Suprapubic skin (tissue), 4 donors: ENCODE results near the gene FHL5. TPM values are rescaled to one million over a fixed set of nuclear protein-coding genes. Genes with fewer than 3 reads are reported as not detected.
A peak's percentile ranks its signal among the peaks of the same experiment; 100 is the strongest.

Source experiments
- DNase-seq, 2 donors: peaks; one replicate each; pipeline ENCODE4 v3.0.0-alpha.2; 2019; ENCODE audit warnings: low spot score in 2 of 2
- H3K27ac ChIP-seq: fragments of 200-600 bp; sonication (generic); one replicate; pipeline ENCODE4 v1.5.1; 2019
- H3K27me3 ChIP-seq: fragments of 200-600 bp; sonication (generic); one replicate; pipeline ENCODE4 v1.5.1; 2019
- H3K36me3 ChIP-seq: fragments of 200-600 bp; sonication (generic); one replicate; pipeline ENCODE4 v1.5.1; 2019
- H3K4me1 ChIP-seq: fragments of 200-600 bp; sonication (generic); one replicate; pipeline ENCODE4 v1.5.1; 2019
- H3K4me3 ChIP-seq: fragments of 200-600 bp; sonication (generic); one replicate; pipeline ENCODE4 v1.5.1; 2019; ENCODE audit warnings: mild to moderate bottlenecking
- H3K9me3 ChIP-seq: fragments of 200-600 bp; sonication (generic); one replicate; pipeline ENCODE4 v1.5.1; 2019
- EP300 ChIP-seq: sonication (generic); formaldehyde crosslinking; IDR thresholded peaks from one replicate; pipeline ENCODE4 v1.6.1; 2017; ENCODE audit warnings: antibody characterized with exemption
- POLR2A ChIP-seq, 2 donors: fragments of 450-650 bp; IDR thresholded peaks; one replicate each; pipeline ENCODE4 v1.6.1; 2017; ENCODE audit warnings: antibody characterized with exemption in 2 of 2, mild to moderate bottlenecking in 2 of 2, moderate library complexity in 2 of 2
- POLR2AphosphoS5 ChIP-seq, 3 donors: sonication (generic); formaldehyde crosslinking; IDR thresholded peaks; one replicate each; pipeline ENCODE4 v1.6.1; 2017; ENCODE audit warnings: antibody characterized with exemption in 3 of 3
- WGBS: methylation state at CpG from one replicate; pipeline ENCODE4 v1.1.5; 2018; 5-methylcytosine and 5-hydroxymethylcytosine counted together
- total RNA-seq, 4 donors: library from RNA; depleted of rRNA; stranded (reverse); fragments of >200 nt; gene quantifications; one replicate each; pipeline ENCODE4 v1.1.0, GENCODE V29; 2016
- TF ChIP-seq, protein P1 (sequence below), 2 donors: fragments of 200-600 bp in 1 of 2; fragments of 450-650 bp in 1 of 2; sonication (generic) in 1 of 2; IDR thresholded peaks; one replicate each; pipeline ENCODE4 v1.5.1; 2016 to 2019; ENCODE audit warnings: antibody characterized with exemption in 2 of 2, mild to moderate bottlenecking in 1 of 2, moderate library complexity in 1 of 2

The FHL5 gene
- total RNA-seq, 4 donors from 2014 or later, result 2.5 to 12.6 (median 6.9) TPM

DNA sequence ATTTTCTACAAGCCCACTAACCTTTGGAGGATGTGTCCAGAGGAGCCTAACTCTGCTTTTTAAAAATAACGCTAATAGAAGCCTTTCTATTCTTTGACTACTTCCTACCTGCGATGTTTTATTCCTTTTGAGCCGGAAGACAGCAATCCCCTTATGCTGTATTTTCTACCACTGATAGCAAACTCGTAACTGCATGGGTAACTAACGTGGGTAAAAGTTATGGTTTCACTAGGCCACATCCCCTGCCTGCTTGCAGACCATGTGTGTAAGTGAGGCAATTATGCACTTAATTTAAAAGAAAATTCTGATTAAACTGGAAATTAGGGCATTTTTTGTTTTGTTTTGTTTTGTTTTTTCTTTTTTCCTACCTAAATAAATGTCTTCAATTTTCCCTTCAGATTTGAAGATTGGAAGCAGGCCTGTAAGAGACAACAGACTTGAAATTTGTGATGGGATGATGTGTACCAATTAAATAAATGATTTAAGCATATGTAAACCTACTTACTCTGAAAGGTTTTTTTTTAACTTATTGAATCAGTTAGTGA, 40.4 kb upstream of the FHL5 start:
- no peaks in the 10 kb centered on the region for H3K27me3 ChIP-seq
- no peak for DNase-seq
- WGBS, result 3% methylated on average over 5 of the region's 5 CpGs
- H3K36me3 ChIP-seq, result peaks cover 11% of the 10 kb centered on the region
- H3K4me3 ChIP-seq, result peak overlapping the region; percentile 90
- H3K9me3 ChIP-seq, result no peaks in the 10 kb centered on the region
- peak overlapping the region; percentile 96 for H3K27ac ChIP-seq
- TF ChIP-seq EP300, result no peak
- H3K4me1 ChIP-seq, result peaks cover 27% of the 10 kb centered on the region

DNA sequence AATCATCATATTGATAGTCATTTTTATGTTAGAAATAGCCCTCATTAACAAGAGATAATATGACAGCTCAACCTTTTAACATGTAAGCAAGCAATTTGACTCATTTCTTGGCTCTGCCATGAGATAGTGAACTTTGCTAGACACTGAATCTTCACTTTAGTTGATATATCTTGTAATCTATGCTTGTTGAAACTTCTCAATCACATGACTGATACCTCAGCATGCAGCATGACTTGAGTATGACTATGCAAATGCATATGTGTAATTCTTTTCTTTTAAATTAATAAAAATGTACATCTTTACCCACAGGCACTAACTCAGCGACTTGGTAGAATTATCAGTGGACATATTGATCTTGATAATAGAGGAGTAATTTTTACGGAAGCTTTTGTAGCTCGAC, 34.7 kb upstream of the FHL5 start:
- TF ChIP-seq, protein P1, sequence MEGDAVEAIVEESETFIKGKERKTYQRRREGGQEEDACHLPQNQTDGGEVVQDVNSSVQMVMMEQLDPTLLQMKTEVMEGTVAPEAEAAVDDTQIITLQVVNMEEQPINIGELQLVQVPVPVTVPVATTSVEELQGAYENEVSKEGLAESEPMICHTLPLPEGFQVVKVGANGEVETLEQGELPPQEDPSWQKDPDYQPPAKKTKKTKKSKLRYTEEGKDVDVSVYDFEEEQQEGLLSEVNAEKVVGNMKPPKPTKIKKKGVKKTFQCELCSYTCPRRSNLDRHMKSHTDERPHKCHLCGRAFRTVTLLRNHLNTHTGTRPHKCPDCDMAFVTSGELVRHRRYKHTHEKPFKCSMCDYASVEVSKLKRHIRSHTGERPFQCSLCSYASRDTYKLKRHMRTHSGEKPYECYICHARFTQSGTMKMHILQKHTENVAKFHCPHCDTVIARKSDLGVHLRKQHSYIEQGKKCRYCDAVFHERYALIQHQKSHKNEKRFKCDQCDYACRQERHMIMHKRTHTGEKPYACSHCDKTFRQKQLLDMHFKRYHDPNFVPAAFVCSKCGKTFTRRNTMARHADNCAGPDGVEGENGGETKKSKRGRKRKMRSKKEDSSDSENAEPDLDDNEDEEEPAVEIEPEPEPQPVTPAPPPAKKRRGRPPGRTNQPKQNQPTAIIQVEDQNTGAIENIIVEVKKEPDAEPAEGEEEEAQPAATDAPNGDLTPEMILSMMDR (IDR thresholded peaks at IDR 0.05), result no peak
- TF ChIP-seq POLR2A (IDR thresholded peaks at IDR 0.05), result no peak
- no peak for TF ChIP-seq POLR2AphosphoS5 (IDR thresholded peaks at IDR 0.05)
- no peak for TF ChIP-seq EP300
- Histone ChIP-seq H3K4me3 (no peak overlapping the region), H3K36me3 (peaks cover 66% of the 10 kb centered on the region), H3K4me1 (peaks cover 5% of the 10 kb centered on the region), H3K27ac (no peak overlapping the region), H3K9me3 (no peaks in the 10 kb centered on the region), H3K27me3 (no peaks in the 10 kb centered on the region)
- WGBS, result 84% methylated on average over 3 of the region's 3 CpGs
- no peak for DNase-seq

DNA sequence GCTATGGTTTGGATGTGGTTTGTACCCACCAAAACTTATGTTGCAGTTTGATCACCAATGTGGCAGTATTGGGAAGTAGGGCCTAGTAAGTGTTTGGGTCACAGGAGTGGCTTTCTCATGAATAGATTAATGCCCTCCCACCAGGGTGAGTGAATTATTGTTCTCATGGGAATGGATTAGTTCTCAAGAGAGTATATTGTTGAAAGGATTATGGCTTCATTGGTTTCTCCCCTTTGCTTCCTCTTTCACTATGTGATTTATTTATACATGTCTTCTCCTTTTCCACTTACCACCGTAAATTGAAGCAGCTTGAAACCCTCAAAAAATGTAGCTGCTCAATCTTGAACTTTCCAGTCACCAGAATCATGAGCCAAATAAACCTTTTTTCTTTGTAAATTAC, 30.5 kb upstream of the FHL5 start:
- TF ChIP-seq POLR2A (IDR thresholded peaks at IDR 0.05) (no peak), EP300 (no peak), POLR2AphosphoS5 (IDR thresholded peaks at IDR 0.05) (no peak)
- Histone ChIP-seq H3K27me3 (no peaks in the 10 kb centered on the region), H3K9me3 (no peaks in the 10 kb centered on the region), H3K4me3 (no peak overlapping the region), H3K27ac (no peak overlapping the region), H3K4me1 (no peaks in the 10 kb centered on the region), H3K36me3 (peaks cover 60% of the 10 kb centered on the region)
- DNase-seq, result no peak
- WGBS, result 74% methylated on average over 1 of the region's 1 CpG

DNA sequence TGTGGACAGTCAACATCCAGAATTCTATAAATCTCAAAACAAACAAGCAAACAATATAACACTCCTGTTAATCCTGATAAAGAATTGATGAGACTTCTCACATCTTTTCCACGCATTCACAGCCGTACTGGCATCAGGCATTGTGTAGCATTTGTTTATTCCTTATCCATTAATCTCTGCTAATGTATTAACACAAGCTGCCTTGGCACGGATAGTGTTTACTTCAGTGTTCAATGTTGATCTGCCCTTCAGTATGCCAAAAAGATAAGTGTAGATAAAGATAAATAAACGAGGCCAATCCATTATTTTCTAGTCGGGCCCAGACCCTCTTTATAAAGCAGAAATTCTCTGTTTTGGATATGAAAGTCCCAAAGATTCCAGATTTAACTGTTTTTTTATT, 25.2 kb upstream of the FHL5 start:
- TF ChIP-seq EP300 (no peak), POLR2AphosphoS5 (IDR thresholded peaks at IDR 0.05) (no peak), POLR2A (IDR thresholded peaks at IDR 0.05) (no peak)
- TF ChIP-seq, protein P1 (IDR thresholded peaks at IDR 0.05), result no peak
- no peaks in the 10 kb centered on the region for H3K9me3 ChIP-seq
- no peak for DNase-seq
- WGBS, result 89% methylated on average over 5 of the region's 5 CpGs
- H3K27me3 ChIP-seq, result no peaks in the 10 kb centered on the region
- H3K4me3 ChIP-seq, result no peak overlapping the region
- H3K27ac ChIP-seq, result no peak overlapping the region
- H3K36me3 ChIP-seq, result peaks cover 49% of the 10 kb centered on the region
- no peaks in the 10 kb centered on the region for H3K4me1 ChIP-seq

DNA sequence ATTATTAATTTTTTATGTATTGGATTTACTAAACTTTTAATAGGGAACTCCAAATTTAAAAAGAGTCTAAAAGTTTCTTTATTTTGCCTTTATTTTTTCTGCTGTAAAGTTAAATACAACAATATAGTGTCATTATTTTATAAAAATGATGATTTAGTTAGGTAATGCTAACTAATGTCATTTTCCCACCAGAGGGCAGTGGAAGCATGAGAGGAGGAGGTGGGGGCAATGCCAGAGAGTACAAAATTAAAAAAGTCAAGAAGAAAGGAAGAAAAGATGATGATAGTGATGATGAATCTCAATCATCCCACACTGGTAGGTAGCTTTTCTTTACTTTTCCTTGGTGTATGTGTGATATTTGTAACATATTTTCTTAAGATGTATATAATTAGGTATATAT, 20.2 kb upstream of the FHL5 start:
- H3K27me3 ChIP-seq, result no peaks in the 10 kb centered on the region
- no peak overlapping the region for H3K4me3 ChIP-seq
- H3K36me3 ChIP-seq, result peaks cover 84% of the 10 kb centered on the region
- H3K9me3 ChIP-seq, result no peaks in the 10 kb centered on the region
- no peak overlapping the region for H3K27ac ChIP-seq
- no peak for DNase-seq
- TF ChIP-seq, protein P1 (IDR thresholded peaks at IDR 0.05), result no peak
- TF ChIP-seq POLR2AphosphoS5 (IDR thresholded peaks at IDR 0.05) (no peak), EP300 (no peak), POLR2A (IDR thresholded peaks at IDR 0.05) (no peak)
- no peaks in the 10 kb centered on the region for H3K4me1 ChIP-seq

DNA sequence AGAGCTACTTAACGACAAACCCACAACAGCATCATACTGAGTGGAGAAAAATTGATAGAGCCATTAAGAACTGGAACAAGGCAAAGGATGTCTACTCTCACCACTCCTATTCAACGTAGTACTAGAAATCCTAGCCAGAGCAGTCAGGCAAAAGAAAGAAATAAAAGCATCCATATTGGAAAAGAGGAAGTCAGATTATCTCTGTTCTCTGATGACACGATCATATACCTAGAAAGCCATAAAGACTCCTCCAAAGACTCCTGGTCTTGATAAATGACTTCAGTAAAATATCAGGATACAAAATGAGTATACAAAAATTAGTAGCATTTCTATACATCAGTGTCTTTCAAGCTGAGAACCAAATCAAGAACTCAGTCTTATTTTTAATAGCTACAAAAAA, 17.0 kb upstream of the FHL5 start:
- no peaks in the 10 kb centered on the region for H3K4me1 ChIP-seq
- TF ChIP-seq POLR2A (IDR thresholded peaks at IDR 0.05), result no peak
- no peak for TF ChIP-seq POLR2AphosphoS5 (IDR thresholded peaks at IDR 0.05)
- TF ChIP-seq, protein P1 (IDR thresholded peaks at IDR 0.05), result no peak
- peaks cover 75% of the 10 kb centered on the region for H3K36me3 ChIP-seq
- H3K9me3 ChIP-seq, result no peaks in the 10 kb centered on the region
- H3K27me3 ChIP-seq, result no peaks in the 10 kb centered on the region
- WGBS, result 96% methylated on average over 3 of the region's 3 CpGs
- no peak for DNase-seq
- no peak overlapping the region for H3K4me3 ChIP-seq
- H3K27ac ChIP-seq, result no peak overlapping the region
